GM12878 (cell line): ENCODE results near the gene SUGP2. TPM values are rescaled to one million over a fixed set of nuclear protein-coding genes. Genes with fewer than 3 reads are reported as not detected.

ENCODE experiments used
- ATAC-seq: fragments of 200-7000 bp; cut with Tn5 transposase; 3 replicates; pipeline ENCODE4 v1.9.1; 2020; ENCODE audit warnings: mild to moderate bottlenecking, moderate library complexity
- BruUV-seq: library from RNA; stranded (reverse); fragments of 400-500 nt; replicated peaks from 2 replicates; lab custom pipeline; 2021; lab: Mats Ljungman, UMichigan
- CTCF ChIA-PET: fragments of 300-600 bp; sonication (Branson Sonifier 250); formaldehyde crosslinking; extraction: SDS; loops from one replicate; lab custom pipeline; 2021; ENCODE audit warnings: inconsistent platforms; lab: Yijun Ruan, JAX
- POLR2A ChIA-PET: fragments of 350-600 bp; formaldehyde crosslinking; extraction: SDS; loops from one replicate; lab custom pipeline; 2021; ENCODE audit warnings: inconsistent platforms; lab: Charles Lee
- RAD21 ChIA-PET: fragments of 300-600 bp; sonication (Branson Sonifier 250); formaldehyde crosslinking; loops from one replicate; lab custom pipeline; 2023; ENCODE audit warnings: antibody characterized with exemption; ENCODE audit not compliant: unreplicated experiment; lab: Charles Lee
- SMC1A ChIA-PET: fragments of 300-600 bp; sonication (Branson Sonifier 250); formaldehyde crosslinking; loops from one replicate; lab custom pipeline; 2023; ENCODE audit not compliant: unreplicated experiment, uncharacterized antibody; lab: Charles Lee
- DNase-seq: peaks from one replicate; pipeline ENCODE4 v3.0.0-alpha.2; 2011; ENCODE audit warnings: low read depth, low spot score
- FAIRE-seq: peaks from 3 replicates; lab custom pipeline; 2011; peaks lifted over from hg19 to GRCh38; lab: Jason Lieb, UNC
- H2AFZ ChIP-seq: 2 replicates; pipeline ENCODE4 v1.6.0; 2011; ENCODE audit warnings: low read depth, low read length, control low read depth; ENCODE audit not compliant: control insufficient read depth
- H3K27ac ChIP-seq: 2 replicates; pipeline ENCODE4 v1.5.1; 2011; ENCODE audit warnings: control low read depth; ENCODE audit not compliant: control insufficient read depth, insufficient read depth
- H3K27me3 ChIP-seq, 2 experiments: replicated peaks in 1 of 2; 2 replicates each; pipeline versions ENCODE4 v1.6.0 to v1.6.1; 2011; ENCODE audit warnings: low read length in 1 of 2; ENCODE audit not compliant: control insufficient read depth in 2 of 2, insufficient read depth in 2 of 2
- H3K36me3 ChIP-seq, 2 experiments: 2 replicates each; pipeline ENCODE4 v1.5.1; 2011; ENCODE audit warnings: low read length in 1 of 2; ENCODE audit not compliant: control insufficient read depth in 2 of 2, insufficient read depth in 2 of 2
- H3K4me1 ChIP-seq: 2 replicates; pipeline ENCODE4 v1.6.1; 2011; ENCODE audit warnings: mild to moderate bottlenecking, low read length, moderate library complexity, mixed read lengths; ENCODE audit not compliant: control insufficient read depth, insufficient read depth
- H3K4me2 ChIP-seq: 2 replicates; pipeline ENCODE4 v1.6.0; 2011; ENCODE audit warnings: control low read depth; ENCODE audit not compliant: control insufficient read depth, insufficient read depth
- H3K4me3 ChIP-seq: fragments of 200-600 bp; sonication (generic); 2 replicates; pipeline ENCODE4 v1.5.1; 2016
- H3K79me2 ChIP-seq: 2 replicates; pipeline ENCODE4 v1.6.0; 2011; ENCODE audit warnings: low read length; ENCODE audit not compliant: control insufficient read depth, insufficient read depth
- H3K9ac ChIP-seq: 2 replicates; pipeline ENCODE4 v1.8.0; 2011; ENCODE audit warnings: low read length, control low read depth, mixed read lengths; ENCODE audit not compliant: control insufficient read depth, insufficient read depth
- H3K9me3 ChIP-seq: replicated peaks from 3 replicates; pipeline ENCODE4 v1.5.1; 2011; ENCODE audit warnings: mild to moderate bottlenecking, low read length; ENCODE audit not compliant: control insufficient read depth, insufficient read depth
- H4K20me1 ChIP-seq: 2 replicates; pipeline ENCODE4 v1.6.0; 2011; ENCODE audit not compliant: control insufficient read depth, insufficient read depth
- CHD4 ChIP-seq: fragments of 200-600 bp; sonication (generic); IDR thresholded peaks from 2 replicates; pipeline ENCODE4 v1.6.1; 2016; ENCODE audit warnings: mild to moderate bottlenecking
- CREB1 ChIP-seq: IDR thresholded peaks from 2 replicates; pipeline ENCODE4 v1.6.1; 2012; ENCODE audit warnings: low read depth, mild to moderate bottlenecking, inconsistent platforms
- FOS ChIP-seq: IDR thresholded peaks from 3 replicates; pipeline ENCODE4 v1.6.1; 2011; ENCODE audit warnings: borderline replicate concordance; ENCODE audit not compliant: insufficient read length; ENCODE audit errors: extremely low read depth
- MXI1 ChIP-seq: fragments of 150-350 bp; IDR thresholded peaks from 2 replicates; pipeline ENCODE4 v1.6.1; 2011; ENCODE audit warnings: low read depth, mild to moderate bottlenecking, inconsistent platforms, low read length, improper control_type of control experiment
- PAX5 ChIP-seq: IDR thresholded peaks from 2 replicates; pipeline ENCODE4 v1.6.1; 2011; ENCODE audit warnings: low read depth, low read length, borderline replicate concordance
- RB1 ChIP-seq: fragments of 450-650 bp; formaldehyde crosslinking; IDR thresholded peaks from 2 replicates; pipeline ENCODE4 v1.6.1; 2017; ENCODE audit warnings: mild to moderate bottlenecking, borderline replicate concordance
- RUNX3 ChIP-seq: IDR thresholded peaks from 2 replicates; pipeline ENCODE4 v1.6.1; 2012; ENCODE audit warnings: low read length, inconsistent platforms
- YY1 ChIP-seq: IDR thresholded peaks from 2 replicates; pipeline ENCODE4 v1.6.1; 2011; ENCODE audit warnings: low read depth, mild to moderate bottlenecking, low read length
- WGBS: methylation state at CpG from one replicate; pipeline ENCODE4 v1.1.6; 2016; ENCODE audit warnings: low lambda C conversion rate; ENCODE audit not compliant: insufficient replicate concordance, insufficient coverage; ENCODE audit errors: missing lambda C conversion rate; 5-methylcytosine and 5-hydroxymethylcytosine counted together
- in situ Hi-C: fragments of 300-500 bp; cut with MboI; formaldehyde crosslinking; loops from 9 replicates; pipeline ENCODE4 v1.14.3; 2018; ENCODE audit warnings: mixed read lengths
- intact Hi-C: fragments of 100-400 bp; cut with micrococcal nuclease; formaldehyde crosslinking; loops from one replicate; pipeline ENCODE4 v1.14.2; 2022; ENCODE audit not compliant: unreplicated experiment
- polyA plus RNA-seq, 11 experiments: library from polyadenylated mRNA; depleted of rRNA in 4 of 11; unstranded in 6 of 11; stranded (reverse) in 5 of 11; fragments of >200 nt; fragmentation: Nextera tagmentation in 4 of 11; fragmentation: Illumina TruSeq in 1 of 11; extraction: Ambion mirVana in 4 of 11; extraction: Trizol in 1 of 11; gene quantifications; 1 replicate in 1 of 11; 2 replicates in 10 of 11; pipeline versions ENCODE4 v1.2.1 to v1.2.3, GENCODE V29; 2011 to 2016; ENCODE audit warnings: inconsistent platforms in 2 of 11, missing spikeins in 2 of 11, low read depth in 1 of 11
- total RNA-seq, 4 experiments: library from RNA; depleted of rRNA in 3 of 4; stranded (reverse); fragments of >200 nt in 3 of 4; fragmentation: Illumina TruSeq in 1 of 4; extraction: Trizol in 1 of 4; gene quantifications; 2 replicates each; pipeline versions ENCODE4 v1.2.1 to v1.2.3, GENCODE V29; 2013 to 2021
- TF ChIP-seq, protein P1 (sequence below): fragments of 450-650 bp; IDR thresholded peaks from 2 replicates; pipeline ENCODE4 v1.6.1; 2017; ENCODE audit warnings: mild to moderate bottlenecking, moderate library complexity
- TF ChIP-seq, protein P2 (sequence below): IDR thresholded peaks from 2 replicates; pipeline ENCODE4 v1.6.1; 2011; ENCODE audit warnings: borderline replicate concordance, low read depth, mild to moderate bottlenecking, moderate library complexity, low read length; ENCODE audit not compliant: insufficient read depth, poor library complexity, severe bottlenecking

SUGP2 gene
- total and polyA plus RNA-seq, 10 of the 15 experiments (the other 5 are each of a cell fraction or from before 2014, with no cell fraction given), result 15.0 to 120 (median 57.2) TPM

- no peak overlapping the region for H3K27ac ChIP-seq
- SMC1A ChIA-PET, result interaction anchor here (1.1 kb wide), 1 partner anchor 9 kb away, joined by 4 read pairs; no protein-coding TSS in a partner anchor
- no peak overlapping the region for H3K4me3 ChIP-seq
- H3K27me3 ChIP-seq, result no peaks in the 10 kb centered on the region
- ATAC-seq (peak; percentile 77), FAIRE-seq (no peak), DNase-seq (no peak)
- H3K36me3 ChIP-seq, result peaks cover 4 to 18% of the 10 kb centered on the region in 2 experiments; a peak in 3 of 4 replicates
- no peak overlapping the region for H3K9ac ChIP-seq
- RAD21 ChIA-PET, result no interaction called here
- intact Hi-C loops, result no loop called here
- peaks cover 2% of the 10 kb centered on the region; the same call in 1 of the 3 replicates for H3K9me3 ChIP-seq
- BruUV-seq, result no TSS peak
- no peak overlapping the region for H3K4me2 ChIP-seq
- TF ChIP-seq RB1 (no peak), CHD4 (no peak), MXI1 (no peak), YY1 (0 out of 2 replicates have a peak, but pooled peaks have one; percentile 14), RUNX3 (no peak), CREB1 (0 out of 2 replicates have a peak, but pooled peaks have one; percentile 28), PAX5 (no peak), FOS (no peak)
- TF ChIP-seq, protein P1, sequence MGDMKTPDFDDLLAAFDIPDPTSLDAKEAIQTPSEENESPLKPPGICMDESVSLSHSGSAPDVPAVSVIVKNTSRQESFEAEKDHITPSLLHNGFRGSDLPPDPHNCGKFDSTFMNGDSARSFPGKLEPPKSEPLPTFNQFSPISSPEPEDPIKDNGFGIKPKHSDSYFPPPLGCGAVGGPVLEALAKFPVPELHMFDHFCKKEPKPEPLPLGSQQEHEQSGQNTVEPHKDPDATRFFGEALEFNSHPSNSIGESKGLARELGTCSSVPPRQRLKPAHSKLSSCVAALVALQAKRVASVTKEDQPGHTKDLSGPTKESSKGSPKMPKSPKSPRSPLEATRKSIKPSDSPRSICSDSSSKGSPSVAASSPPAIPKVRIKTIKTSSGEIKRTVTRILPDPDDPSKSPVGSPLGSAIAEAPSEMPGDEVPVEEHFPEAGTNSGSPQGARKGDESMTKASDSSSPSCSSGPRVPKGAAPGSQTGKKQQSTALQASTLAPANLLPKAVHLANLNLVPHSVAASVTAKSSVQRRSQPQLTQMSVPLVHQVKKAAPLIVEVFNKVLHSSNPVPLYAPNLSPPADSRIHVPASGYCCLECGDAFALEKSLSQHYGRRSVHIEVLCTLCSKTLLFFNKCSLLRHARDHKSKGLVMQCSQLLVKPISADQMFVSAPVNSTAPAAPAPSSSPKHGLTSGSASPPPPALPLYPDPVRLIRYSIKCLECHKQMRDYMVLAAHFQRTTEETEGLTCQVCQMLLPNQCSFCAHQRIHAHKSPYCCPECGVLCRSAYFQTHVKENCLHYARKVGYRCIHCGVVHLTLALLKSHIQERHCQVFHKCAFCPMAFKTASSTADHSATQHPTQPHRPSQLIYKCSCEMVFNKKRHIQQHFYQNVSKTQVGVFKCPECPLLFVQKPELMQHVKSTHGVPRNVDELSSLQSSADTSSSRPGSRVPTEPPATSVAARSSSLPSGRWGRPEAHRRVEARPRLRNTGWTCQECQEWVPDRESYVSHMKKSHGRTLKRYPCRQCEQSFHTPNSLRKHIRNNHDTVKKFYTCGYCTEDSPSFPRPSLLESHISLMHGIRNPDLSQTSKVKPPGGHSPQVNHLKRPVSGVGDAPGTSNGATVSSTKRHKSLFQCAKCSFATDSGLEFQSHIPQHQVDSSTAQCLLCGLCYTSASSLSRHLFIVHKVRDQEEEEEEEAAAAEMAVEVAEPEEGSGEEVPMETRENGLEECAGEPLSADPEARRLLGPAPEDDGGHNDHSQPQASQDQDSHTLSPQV, result no peak
- TF ChIP-seq, protein P2, sequence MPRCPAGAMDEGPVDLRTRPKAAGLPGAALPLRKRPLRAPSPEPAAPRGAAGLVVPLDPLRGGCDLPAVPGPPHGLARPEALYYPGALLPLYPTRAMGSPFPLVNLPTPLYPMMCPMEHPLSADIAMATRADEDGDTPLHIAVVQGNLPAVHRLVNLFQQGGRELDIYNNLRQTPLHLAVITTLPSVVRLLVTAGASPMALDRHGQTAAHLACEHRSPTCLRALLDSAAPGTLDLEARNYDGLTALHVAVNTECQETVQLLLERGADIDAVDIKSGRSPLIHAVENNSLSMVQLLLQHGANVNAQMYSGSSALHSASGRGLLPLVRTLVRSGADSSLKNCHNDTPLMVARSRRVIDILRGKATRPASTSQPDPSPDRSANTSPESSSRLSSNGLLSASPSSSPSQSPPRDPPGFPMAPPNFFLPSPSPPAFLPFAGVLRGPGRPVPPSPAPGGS, result no peak
- in situ Hi-C loops, result no loop called here
- CTCF ChIA-PET, result interaction anchor here (0.6 to 1.5 kb wide), 2 partner anchors 13 to 346 kb away, joined by 3 read pairs; no protein-coding TSS in a partner anchor
- 47% methylated on average over 4 of the region's 4 CpGs for WGBS
- H2AFZ ChIP-seq, result no peak overlapping the region
- H3K4me1 ChIP-seq, result 0 out of 2 replicates have a peak, but pooled peaks cover 2% of the 10 kb centered on the region
- peaks cover 12% of the 10 kb centered on the region for H3K79me2 ChIP-seq
- no peaks in the 10 kb centered on the region for H4K20me1 ChIP-seq
- POLR2A ChIA-PET, result no interaction called here
These were observed 6.6 kb upstream of the SUGP2 start for GRCh38 chr19:19039901-19040300.
